Uterus (tissue), 4 donors: Measurements from ENCODE around the gene DDX56. TPM values are rescaled to one million over a fixed set of nuclear protein-coding genes. Genes with fewer than 3 reads are reported as not detected.
"Not testable (repeated sequence)": the region's sequence is repeated elsewhere in the genome, so short reads cannot be mapped to it uniquely, and the experiment has no call there.

ENCODE experiments used
- DNase-seq, 2 donors: peaks; one replicate each; pipeline ENCODE4 v3.0.0-alpha.2; 2019 to 2020
- H3K27ac ChIP-seq, 2 donors: fragments of 200-600 bp; sonication (generic); 1 replicate in 1 of 2; 2 replicates in 1 of 2; pipeline ENCODE4 v1.5.1; 2016 to 2018
- H3K27me3 ChIP-seq, 2 donors: fragments of 200-600 bp; sonication (generic); one replicate each; pipeline ENCODE4 v1.5.1; 2018 to 2019; ENCODE audit warnings: control low read depth in 1 of 2
- H3K36me3 ChIP-seq, 2 donors: fragments of 200-600 bp; sonication (generic); one replicate each; pipeline ENCODE4 v1.5.1; 2019; ENCODE audit warnings: control low read depth in 1 of 2
- H3K4me1 ChIP-seq, 2 donors: fragments of 200-600 bp; sonication (generic); one replicate each; pipeline ENCODE4 v1.5.1; 2018 to 2019; ENCODE audit warnings: control low read depth in 1 of 2
- H3K4me3 ChIP-seq, 2 donors: fragments of 200-600 bp; sonication (generic); 1 replicate in 1 of 2; 2 replicates in 1 of 2; pipeline ENCODE4 v1.5.1; 2018 to 2019; ENCODE audit warnings: mild to moderate bottlenecking in 1 of 2
- H3K9me3 ChIP-seq, 2 donors: fragments of 200-600 bp; sonication (generic); one replicate each; pipeline ENCODE4 v1.5.1; 2019; ENCODE audit warnings: control low read depth in 1 of 2
- POLR2A ChIP-seq, 2 donors: fragments of 450-650 bp; IDR thresholded peaks; one replicate each; pipeline ENCODE4 v1.6.1; 2016; ENCODE audit warnings: antibody characterized with exemption in 2 of 2, mild to moderate bottlenecking in 1 of 2, moderate library complexity in 1 of 2
- intact Hi-C: fragments of 100-400 bp; cut with DNase I; formaldehyde crosslinking; loops from one replicate; pipeline ENCODE4 v1.15.1; 2023; ENCODE audit warnings: low total_unique reads
- total RNA-seq, 4 donors: library from RNA; depleted of rRNA in 3 of 4; stranded (reverse); fragments of >200 nt in 3 of 4; gene quantifications; one replicate each; pipeline versions ENCODE4 v1.1.0 to v1.2.4, GENCODE V29; 2014 to 2023
- TF ChIP-seq, protein P1 (sequence below), 4 experiments: fragments of 200-600 bp in 2 of 4; fragments of 450-650 bp in 2 of 4; sonication (generic) in 2 of 4; IDR thresholded peaks; one replicate each; pipeline ENCODE4 v1.5.1; 2016 to 2019; ENCODE audit warnings: antibody characterized with exemption in 4 of 4, mild to moderate bottlenecking in 2 of 4, moderate library complexity in 1 of 4
- donor health status: DM: yes; HTN: yes; CAD: no.

The DDX56 gene
- total RNA-seq, 4 donors from 2014 or later, result 35.9 to 75.8 (median 45.2) TPM

- no peak for DNase-seq
- Histone ChIP-seq H3K27ac (no peak overlapping the region), H3K4me3 (no peak overlapping the region), H3K4me1 (no peaks in the 10 kb centered on the region), H3K27me3 (no peaks in the 10 kb centered on the region), H3K36me3 (no peaks in the 10 kb centered on the region), H3K9me3 (no peaks in the 10 kb centered on the region)
- no peak for TF ChIP-seq POLR2A (IDR thresholded peaks at IDR 0.05)
- TF ChIP-seq, protein P1, sequence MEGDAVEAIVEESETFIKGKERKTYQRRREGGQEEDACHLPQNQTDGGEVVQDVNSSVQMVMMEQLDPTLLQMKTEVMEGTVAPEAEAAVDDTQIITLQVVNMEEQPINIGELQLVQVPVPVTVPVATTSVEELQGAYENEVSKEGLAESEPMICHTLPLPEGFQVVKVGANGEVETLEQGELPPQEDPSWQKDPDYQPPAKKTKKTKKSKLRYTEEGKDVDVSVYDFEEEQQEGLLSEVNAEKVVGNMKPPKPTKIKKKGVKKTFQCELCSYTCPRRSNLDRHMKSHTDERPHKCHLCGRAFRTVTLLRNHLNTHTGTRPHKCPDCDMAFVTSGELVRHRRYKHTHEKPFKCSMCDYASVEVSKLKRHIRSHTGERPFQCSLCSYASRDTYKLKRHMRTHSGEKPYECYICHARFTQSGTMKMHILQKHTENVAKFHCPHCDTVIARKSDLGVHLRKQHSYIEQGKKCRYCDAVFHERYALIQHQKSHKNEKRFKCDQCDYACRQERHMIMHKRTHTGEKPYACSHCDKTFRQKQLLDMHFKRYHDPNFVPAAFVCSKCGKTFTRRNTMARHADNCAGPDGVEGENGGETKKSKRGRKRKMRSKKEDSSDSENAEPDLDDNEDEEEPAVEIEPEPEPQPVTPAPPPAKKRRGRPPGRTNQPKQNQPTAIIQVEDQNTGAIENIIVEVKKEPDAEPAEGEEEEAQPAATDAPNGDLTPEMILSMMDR (IDR thresholded peaks at IDR 0.05), result no peak
- intact Hi-C loops, result no loop called here
These were observed 11.6 kb downstream of the DDX56 start for GRCh38 chr7:44561962-44562621.

DNA sequence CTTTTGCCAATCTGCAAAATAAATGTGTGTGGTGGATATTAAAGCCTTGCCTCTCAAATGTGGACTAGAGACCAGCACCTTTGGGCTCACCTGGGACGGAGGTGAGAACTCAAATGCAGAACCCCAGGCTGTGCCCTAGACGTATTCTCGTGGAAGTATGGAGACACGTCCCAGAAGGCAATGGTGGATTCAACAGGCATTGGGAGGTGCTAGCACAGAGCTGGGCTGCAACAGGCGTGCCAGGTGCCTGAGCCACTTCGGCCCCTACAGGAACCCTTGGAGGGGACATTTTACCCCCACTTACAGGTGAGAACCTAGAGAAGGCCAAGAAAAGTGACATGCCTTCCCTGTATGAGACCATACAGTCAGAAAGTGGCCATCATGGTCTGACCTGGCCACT is 12.2 kb downstream of the DDX56 start:
- TF ChIP-seq, protein P1 (IDR thresholded peaks at IDR 0.05), result no peak
- no peak for TF ChIP-seq POLR2A (IDR thresholded peaks at IDR 0.05)
- intact Hi-C loops, result no loop called here
- Histone ChIP-seq H3K4me1 (no peaks in the 10 kb centered on the region), H3K27me3 (no peaks in the 10 kb centered on the region), H3K4me3 (no peak overlapping the region), H3K36me3 (no peaks in the 10 kb centered on the region), H3K27ac (no peak overlapping the region), H3K9me3 (no peaks in the 10 kb centered on the region)
- no peak for DNase-seq

DNA sequence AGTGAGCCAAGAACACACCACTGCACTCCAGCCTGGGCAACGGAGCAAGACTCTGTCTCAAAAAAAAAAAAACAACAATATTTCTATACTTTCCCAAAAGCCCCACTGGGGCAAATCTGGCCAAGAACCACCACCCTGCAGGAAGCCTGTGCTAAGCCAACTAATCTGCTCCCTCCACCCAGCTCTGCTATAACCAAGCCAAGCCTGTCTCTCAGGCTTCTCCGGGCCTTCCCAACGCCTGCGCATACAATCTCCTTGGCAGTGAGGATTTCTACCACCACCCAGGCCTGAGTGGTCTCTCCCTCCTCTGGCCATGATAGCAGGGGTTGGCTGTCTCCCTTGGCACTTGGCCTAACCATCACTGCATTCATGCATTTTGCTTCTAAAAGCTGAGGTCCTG is 14.2 kb downstream of the DDX56 start:
- Histone ChIP-seq H3K4me3 (no peak overlapping the region), H3K36me3 (no peaks in the 10 kb centered on the region), H3K4me1 (no peaks in the 10 kb centered on the region), H3K27me3 (no peaks in the 10 kb centered on the region), H3K9me3 (no peaks in the 10 kb centered on the region), H3K27ac (no peak overlapping the region)
- no peak for TF ChIP-seq POLR2A (IDR thresholded peaks at IDR 0.05)
- TF ChIP-seq, protein P1 (IDR thresholded peaks at IDR 0.05), result no peak
- DNase-seq, result no peak
- intact Hi-C loops, result no loop called here

GRCh38 chr7:44557485-44557884 is 16.2 kb downstream of the DDX56 start:
- H3K4me3 ChIP-seq, result no peak overlapping the region
- no peaks in the 10 kb centered on the region for H3K36me3 ChIP-seq
- no peak for TF ChIP-seq POLR2A (IDR thresholded peaks at IDR 0.05)
- TF ChIP-seq, protein P1 (IDR thresholded peaks at IDR 0.05), result no peak
- H3K27ac ChIP-seq, result no peak overlapping the region
- no peak for DNase-seq
- no peaks in the 10 kb centered on the region for H3K9me3 ChIP-seq
- intact Hi-C loops, result no loop called here
- no peaks in the 10 kb centered on the region for H3K27me3 ChIP-seq
- H3K4me1 ChIP-seq, result no peaks in the 10 kb centered on the region

DNA sequence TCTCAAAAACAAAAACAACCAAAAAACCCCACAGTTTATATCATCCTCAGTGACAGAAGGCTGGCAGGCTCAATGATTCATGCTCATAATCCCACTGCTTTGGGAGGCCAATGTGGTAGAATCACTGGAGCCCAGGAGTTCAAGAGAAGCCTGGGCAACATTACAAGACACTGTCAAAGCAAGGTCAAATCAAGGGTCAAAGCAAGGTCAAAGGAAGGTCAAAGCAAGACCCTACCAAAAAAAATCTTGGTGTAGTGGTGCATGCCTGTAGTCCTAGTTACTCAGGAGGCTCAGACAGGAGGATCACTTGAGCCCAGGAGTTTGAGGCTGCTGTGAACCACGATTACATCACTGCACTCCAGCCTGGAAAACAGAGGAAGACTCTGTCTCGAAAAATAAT is 18.4 kb downstream of the DDX56 start:
- Histone ChIP-seq H3K27ac (no peak overlapping the region), H3K36me3 (no peaks in the 10 kb centered on the region), H3K4me1 (no peaks in the 10 kb centered on the region), H3K27me3 (no peaks in the 10 kb centered on the region), H3K4me3 (no peak overlapping the region), H3K9me3 (no peaks in the 10 kb centered on the region)
- DNase-seq, result no peak
- intact Hi-C loops, result no loop called here
- no peak for TF ChIP-seq POLR2A (IDR thresholded peaks at IDR 0.05)

- DNase-seq, H3K36me3 ChIP-seq, H3K9me3 ChIP-seq, H3K4me1 ChIP-seq, H3K27ac ChIP-seq, H3K27me3 ChIP-seq, H3K4me3 ChIP-seq, intact Hi-C loops: not testable (repeated sequence)
These were observed 21.2 kb downstream of the DDX56 start for GRCh38 chr7:44552473-44553005.
